HEK293T (cell line): ENCODE measurements around the gene DPY19L3.

Experiments
- BHLHE40 ChIP-seq: fragments of 450-650 bp; IDR thresholded peaks from 2 replicates; pipeline ENCODE4 v1.6.1; 2016; ENCODE audit warnings: mild to moderate bottlenecking, moderate library complexity, borderline replicate concordance
- HDGF ChIP-seq: fragments of 450-650 bp; IDR thresholded peaks from 2 replicates; pipeline ENCODE4 v1.6.1; 2017; ENCODE audit warnings: antibody characterized with exemption, borderline replicate concordance
- LEF1 ChIP-seq: fragments of 450-650 bp; IDR thresholded peaks from 2 replicates; pipeline ENCODE4 v1.6.1; 2017; ENCODE audit warnings: mild to moderate bottlenecking, borderline replicate concordance
- SP1 ChIP-seq: fragments of 450-650 bp; IDR thresholded peaks from 2 replicates; pipeline ENCODE4 v1.6.1; 2017

- no peak for TF ChIP-seq BHLHE40
- no peak for TF ChIP-seq HDGF
- no peak for TF ChIP-seq LEF1
- TF ChIP-seq SP1, result no peak
Observed at GRCh38 chr19:32407004-32407992, 1.7 kb downstream of the DPY19L3 start.
